Hematopoietic multipotent progenitor cell treated with erythropoietin and hydrocortisone succinate and interleukin-3 and kit ligand, for 15 days (in vitro differentiated cells): ENCODE data around the gene CCL19.
A peak's percentile ranks its signal among the peaks of the same experiment; 100 is the strongest.

Experiments used
- DNase-seq: peaks from one replicate; pipeline ENCODE4 v3.0.0-alpha.2; 2015; ENCODE audit warnings: low spot score

CCL19 gene

GRCh38 chr9:34694811-34695210 lies 3.7 kb upstream of the CCL19 start:
- no peak for DNase-seq

DNA sequence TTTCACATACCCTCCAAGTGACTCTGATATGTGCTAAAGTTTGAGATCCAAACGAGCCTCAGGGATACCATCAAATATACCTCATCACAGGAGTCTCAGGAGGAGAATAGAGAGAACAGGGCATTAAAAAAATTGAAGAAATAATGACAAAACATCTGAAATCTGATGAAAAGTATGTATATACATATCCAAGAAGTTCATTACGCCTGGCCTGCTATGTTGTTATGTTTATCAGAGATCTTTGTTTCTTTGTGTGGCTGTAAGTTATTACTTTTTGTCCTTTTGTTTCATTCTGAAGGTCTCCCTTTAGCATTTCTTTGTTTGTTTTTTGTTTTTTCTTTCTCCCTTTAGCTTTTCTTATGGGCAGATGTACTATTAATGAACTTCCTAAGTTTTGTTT lies 2.5 kb upstream of the CCL19 start:
- DNase-seq, result no peak

DNA sequence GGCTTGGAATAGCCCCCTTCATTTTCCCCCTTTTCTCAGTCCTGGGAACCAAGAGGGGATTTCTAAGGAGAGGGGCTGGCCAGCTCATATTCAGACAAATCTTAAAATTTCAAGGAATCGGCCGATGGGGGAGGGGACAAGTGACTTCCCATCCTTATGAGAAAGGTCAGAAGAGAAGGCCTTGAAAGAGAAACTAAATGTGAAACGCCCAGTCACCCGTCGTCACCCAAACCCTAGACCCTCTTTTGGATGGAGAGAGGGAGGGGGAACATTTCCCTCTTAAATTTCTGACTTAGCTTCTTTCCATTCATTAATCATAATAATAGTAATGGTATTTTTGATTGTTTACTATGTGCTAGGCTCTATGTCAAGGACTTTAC lies 850 bp upstream of the CCL19 start:
- no peak for DNase-seq

DNA sequence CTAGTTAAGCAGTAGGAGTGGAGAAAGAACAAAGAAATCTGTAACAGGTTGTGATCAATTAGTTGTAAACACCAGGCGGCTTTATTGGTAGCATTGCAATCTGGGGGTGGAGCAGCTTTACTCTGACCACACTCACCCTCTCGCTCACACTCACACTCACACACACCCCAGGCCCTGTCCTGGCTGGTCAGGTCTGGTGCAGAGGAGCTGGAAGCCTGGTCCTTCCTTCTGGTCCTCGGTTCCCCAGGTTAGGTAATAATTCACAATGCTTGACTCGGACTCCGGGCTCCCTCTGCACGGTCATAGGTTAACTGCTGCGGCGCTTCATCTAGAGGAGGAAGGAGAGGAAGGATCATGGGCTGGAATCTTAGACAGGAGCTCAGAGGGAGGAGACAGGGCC lies 1.6 kb downstream of the CCL19 start:
- DNase-seq, result no peak

DNA sequence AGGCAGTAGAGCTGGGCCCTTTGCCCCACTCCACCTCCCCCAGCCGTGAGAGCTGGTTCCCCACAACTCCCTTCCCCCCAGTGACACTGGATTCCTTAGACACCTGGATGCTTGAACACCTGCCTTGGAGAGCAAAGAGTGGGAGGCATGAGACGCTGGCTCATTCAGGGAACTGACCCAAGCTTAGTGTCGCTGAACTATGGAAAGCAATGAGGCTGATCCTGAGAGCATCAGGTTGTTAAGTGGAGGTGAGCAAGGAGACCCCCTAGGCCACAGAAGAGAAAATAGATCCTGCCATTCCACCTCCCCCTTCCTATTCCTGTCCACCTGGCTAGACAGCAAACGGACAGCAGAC lies 2.0 kb downstream of the CCL19 start:
- no peak for DNase-seq

DNA sequence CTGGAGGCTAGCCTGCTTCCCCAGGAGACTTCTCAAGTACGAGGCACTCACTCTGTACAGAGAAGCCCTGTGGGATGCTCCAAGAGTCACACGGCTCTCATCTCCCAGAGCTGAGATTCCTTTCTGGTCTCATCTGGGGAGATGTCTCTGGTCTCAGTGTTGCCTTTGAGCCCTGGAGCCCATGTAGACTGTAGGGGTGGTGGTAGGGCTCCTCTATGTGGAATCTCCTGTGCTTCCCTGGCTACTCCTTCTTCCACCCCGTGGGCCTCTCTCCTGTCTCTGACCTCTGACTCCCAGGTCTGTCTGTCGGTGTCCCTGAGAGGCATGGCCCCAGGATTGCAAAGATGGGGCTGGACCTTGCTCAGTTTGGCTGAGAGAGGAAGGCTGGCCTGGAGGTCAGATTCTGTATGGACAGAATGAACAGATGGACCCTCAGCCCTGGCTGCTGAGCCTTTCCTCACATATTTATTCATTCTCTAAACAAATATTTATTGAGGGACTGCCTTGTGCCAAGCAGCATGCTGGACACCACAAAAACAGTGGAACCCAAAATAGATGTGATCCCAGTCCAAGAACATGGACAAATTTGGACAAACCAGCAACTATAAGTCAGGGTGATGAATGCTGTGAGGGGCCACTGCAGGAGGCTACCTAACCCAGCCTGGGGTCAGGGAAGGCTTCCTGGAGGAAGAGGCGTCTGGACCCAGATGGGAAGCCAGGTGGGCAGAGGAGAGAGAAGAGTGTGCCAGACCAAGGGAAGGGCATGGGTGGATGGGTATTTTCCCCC lies 2.6 kb downstream of the CCL19 start:
- DNase-seq, result no peak

DNA sequence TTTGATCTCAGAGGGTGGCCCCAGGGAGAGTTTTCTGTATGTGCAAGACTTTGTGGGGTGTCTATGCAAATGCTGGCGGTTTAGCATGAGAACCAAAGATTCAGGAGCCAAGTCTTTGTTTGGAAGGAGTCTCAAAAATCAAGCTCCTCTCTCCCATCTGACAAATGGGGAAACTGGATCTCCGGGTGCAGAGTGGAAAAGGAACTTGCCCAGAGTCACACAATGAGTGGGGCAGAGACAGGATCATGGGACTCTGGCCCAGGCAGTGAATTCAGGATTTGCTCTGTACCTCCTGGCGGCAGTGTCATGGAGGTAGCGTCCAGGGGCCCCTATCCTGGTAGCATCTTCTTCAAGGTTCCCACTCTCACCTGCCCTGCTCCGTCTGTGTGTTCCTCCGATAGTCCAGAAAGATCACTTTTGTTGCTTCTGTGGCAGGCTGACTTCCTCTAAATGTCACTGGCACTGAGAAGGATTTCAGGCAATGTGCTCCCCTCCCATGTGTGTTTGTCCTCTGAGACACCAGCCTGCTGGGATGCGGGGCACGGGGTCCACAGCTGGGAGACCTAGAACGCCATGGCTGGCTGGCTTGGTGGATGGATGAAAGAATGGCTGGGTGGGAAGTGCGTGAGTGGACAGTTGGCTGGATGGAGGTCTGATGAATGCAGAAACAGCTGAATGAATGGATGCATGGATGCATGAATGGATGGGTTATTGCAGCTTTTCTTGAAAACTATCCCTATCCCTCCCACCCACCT lies 3.6 kb downstream of the CCL19 start:
- DNase-seq, result no peak

DNA sequence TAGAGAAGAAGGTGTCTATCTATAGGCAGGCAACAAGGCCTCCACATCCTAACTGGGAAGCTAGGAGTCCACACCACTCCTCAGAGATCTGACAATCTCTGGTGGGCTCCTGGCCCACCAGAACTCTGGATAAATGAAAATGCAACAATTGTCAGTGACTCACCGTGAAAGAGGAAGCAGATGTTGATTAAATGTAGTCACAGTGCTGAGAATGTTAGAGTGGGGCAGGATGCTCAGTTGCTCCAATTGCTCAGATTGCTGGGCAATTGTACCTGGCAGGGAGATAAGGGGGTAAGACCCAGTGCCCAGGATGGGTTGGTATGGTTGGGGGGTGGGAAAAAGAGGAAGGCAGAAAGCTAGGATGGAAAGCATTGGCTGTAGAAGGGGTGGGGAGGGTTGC lies 4.3 kb downstream of the CCL19 start:
- DNase-seq, result no peak

DNA sequence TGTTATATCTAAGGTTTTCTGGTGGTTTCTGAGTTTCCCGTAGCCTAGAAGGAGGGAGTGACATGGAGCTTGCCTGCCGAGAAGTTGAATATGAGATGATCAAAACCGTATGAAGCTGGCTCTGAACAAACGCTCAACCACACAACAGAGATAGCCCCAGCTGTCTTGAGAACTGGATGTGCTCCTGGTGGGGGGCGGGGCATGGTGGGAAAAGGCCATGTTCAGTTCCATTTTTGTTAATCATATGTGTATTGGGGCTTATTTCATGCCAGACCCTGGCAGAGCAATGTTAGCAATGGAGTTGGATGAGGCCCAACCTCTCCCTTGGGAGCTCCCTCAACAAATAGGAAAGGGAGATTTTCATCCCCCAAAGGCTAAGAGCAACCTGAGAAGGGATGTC lies 4.8 kb downstream of the CCL19 start:
- no peak for DNase-seq

GRCh38 chr9:34685591-34685990 lies 5.5 kb downstream of the CCL19 start:
- no peak for DNase-seq

DNA sequence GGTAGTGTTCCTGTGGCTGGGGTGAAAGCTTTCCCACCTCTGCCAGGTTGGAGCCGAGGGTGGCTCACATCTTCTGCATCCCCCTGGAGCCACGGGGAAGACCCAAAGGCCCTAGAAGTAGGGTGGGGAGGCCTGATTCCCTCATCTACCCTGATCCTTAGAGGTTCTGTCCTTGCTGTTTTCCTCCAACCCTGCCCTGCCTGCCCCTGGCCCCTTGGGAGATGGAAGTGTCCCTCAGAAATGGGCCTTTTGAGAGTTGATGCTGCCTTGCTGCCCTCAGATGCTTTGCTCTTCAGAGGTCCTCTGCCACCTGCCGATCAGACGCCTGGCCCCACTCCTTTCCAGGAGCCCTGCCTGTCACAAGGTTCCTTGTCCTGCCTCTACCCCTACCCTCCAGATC lies 6.3 kb downstream of the CCL19 start:
- no peak for DNase-seq

DNA sequence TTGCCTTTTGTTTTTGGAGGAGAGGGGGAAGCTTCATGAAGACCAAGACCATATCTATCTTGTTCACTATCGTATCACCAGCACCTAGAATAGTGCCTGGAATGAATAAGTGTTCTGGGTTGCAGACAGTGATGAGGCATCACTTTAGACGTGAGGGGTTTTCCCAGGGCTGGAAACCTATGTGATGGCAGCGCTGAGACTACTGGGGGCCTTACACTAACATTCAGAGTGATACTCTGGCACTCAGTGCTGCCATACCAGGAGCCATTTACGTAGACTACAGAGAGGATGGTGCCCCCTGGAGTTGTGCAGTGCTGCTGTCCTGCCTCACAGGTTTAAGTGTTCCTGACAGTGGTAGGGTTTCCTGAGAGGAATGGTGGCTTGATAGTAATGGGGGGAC lies 6.9 kb downstream of the CCL19 start:
- DNase-seq, result no peak

DNA sequence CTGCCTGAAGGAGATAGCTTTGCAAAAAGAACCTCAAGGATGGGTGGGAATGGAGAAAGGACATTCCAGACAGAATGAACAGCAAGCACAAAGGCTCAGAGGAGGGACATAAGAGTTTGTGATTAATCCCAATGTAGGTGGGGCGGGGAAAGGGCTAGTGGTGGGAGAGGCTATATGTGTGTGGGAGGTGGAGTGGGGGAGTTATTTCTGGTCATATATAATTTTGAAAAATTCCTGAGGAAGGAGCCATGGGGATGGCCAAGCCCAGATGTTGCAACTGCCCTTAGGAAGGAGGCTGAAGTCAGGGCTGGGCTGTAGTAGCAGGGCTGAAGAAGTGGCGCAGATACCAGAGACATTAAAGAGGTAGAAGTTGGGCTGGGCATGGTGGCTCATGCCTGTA lies 15.2 kb downstream of the CCL19 start:
- no peak for DNase-seq

DNA sequence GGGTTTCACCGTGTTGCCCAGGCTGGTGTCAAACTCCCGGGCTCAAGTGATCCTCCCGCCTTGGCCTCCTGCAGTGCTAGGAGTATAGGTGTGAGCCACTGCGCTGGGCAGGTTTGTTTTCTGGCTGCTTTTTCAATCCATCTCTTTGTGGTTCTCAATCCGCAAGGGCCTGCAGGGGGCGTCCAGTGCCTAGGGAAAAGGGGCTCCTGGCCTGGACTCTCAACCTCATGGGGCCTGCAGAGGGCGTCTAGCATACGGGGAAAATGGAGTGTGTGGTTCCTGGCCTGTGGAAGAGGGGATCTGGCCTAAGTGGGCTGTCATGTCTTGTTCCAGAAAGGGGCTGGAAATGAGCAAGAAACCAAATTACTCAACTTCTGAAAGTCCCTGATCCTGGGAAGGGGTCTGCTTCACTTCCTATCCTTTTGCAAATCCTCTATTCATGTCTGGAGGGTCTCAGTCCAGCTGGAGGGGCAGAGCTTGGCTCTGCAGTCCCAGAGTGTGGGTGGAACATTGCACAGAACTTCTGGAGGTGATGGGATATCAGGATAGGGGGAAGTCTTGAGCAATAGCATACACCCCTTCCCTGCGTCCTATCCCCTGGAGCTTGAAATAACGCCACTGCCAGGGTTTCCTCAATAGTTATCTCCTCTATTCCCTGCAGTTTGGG lies 15.9 kb downstream of the CCL19 start:
- DNase-seq, result peak; percentile 70

DNA sequence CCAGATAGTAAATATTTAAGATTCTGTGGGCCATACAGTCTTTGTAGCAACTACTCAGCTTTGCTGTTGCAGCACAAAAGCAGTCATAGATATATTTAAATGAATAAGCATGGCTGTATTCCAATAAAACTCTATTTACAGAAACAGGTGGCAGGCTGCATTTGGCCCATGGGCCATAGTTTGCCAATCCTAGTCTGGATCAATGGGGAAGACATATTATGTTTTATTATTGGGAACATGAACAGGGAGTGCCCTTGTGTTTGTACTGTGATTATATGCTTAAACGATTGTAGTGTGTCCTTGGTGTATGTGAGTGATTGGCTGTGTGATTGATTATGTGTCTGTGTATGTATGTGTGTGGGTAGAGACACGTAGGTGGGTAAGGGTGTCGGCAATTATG lies 16.6 kb downstream of the CCL19 start:
- DNase-seq, result no peak

DNA sequence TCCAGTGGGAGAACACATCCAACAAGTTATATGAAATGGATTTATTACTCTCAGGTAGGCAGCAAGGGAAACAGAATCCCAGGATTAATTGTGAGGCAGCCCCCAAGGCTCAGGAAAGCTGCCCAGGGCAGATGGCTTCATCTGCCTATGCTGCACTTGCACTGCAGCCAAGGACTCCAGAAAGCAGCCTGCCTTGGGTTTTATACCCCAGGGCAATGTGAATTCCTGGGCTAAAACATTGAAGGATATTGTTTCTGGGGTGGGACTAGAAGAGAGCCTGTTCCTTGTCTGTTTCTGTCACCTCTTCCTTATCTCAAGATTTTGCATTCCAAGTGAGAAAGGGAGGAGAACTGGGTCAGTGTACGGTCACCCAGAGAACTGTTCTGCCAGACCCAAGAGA lies 19.8 kb downstream of the CCL19 start:
- DNase-seq, result no peak

DNA sequence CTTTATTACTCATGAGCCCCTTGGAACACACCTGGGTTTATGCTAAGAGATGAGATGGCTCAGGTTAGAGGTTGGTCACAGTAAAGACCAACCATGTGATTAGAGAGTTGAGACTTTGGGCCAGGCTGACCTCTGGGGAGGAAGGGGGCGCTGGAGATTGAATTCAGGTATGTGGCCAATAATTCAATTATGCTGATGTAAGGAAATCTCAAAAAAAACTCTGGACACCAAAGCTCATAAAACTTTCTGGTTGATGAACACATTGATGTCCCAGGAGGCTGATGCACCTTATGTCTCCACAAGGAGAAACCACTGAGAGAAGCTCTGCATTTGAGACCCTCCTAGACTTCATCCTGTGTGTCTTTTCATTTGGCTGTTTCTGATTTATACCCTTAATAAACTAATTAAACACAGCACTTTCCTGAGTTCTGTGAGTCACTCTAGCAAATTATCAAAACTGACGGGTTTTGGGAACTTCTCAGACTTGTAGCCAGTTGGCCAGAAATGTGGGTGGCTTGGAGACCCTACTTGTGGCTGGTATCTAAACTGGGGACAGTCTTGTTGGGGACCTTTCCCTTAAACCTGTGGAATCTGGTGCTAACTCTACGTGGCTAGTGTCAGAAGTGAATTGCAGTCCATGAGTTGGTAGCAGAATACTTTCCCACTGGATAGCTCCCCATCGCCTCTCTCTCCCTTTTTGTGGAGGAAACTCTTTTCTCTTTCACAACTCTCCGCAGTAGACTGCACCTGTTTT lies 21.1 kb downstream of the CCL19 start:
- DNase-seq, result no peak

DNA sequence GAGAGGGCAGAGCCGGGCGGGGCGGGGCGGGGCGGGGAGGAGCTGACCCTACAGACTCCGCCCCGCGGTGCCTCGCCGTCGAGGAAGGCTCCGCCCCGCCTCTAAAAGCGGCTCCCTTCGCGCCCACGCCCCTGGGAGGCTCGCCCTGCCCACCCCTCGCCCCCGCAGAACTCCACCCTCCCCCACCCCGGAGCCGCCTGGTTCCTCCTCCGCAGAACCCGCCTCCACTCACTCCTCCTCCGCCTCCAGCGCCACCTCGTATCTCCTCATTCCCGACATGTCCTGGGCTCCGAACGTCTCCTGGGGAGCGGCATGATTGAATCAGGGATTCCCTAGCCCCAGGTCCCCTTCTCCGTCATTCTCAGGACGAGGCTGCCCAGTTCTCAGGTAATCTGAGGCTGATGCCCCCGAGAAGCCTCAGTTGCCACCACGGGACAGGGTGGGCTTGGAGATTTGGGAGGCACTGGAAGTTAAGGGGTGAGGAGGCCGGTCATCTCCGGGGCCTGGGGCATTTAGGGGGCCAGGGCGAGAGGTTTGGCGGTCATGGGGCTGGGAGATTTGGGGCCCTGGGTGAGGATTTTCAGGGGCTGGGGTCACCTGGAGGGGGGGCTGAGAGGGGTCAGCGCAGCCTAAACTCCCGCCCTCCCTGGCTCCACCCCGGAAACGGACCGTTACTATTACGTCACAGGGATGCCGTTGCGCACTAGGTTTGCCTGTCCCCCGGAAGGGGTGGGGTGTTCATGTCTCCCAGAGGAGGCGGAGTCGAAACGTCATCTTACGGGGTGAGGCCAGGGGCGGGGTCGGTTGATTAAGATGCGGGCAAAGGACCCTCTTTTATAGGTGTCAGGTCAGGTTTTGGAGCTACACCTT lies 25.5 kb downstream of the CCL19 start:
- peak; percentile 93 for DNase-seq

GRCh38 chr9:34665067-34665380 lies 26.1 kb downstream of the CCL19 start:
- DNase-seq, result no peak

- DNase-seq, result peak; percentile 84
These were observed 26.6 kb downstream of the CCL19 start for GRCh38 chr9:34664281-34665066.

DNA sequence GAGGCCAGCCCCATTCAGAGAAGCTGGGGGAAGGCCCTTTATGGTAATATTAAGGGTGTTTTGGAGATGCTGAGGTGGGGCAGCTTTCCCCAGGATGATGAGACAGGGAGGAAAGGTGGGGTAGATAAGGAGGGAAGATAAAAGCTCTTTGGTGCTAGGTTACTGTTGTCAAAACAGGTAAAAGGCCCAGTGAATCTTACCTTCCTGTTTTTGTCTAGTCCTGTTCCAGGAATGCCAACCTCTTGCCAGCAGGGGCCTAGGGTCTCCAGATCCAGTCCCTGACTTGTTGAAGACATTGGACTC lies 27.8 kb downstream of the CCL19 start:
- DNase-seq, result no peak
